Stimulated activated CD8-positive, alpha-beta memory T cell treated with anti-CD3 and anti-CD28 coated beads, Interleukin-7, amount 100 ng/mL, for 24 hours (primary cell): ENCODE data around the gene PAAF1.
"Not testable (repeated sequence)": the region's sequence is repeated elsewhere in the genome, so short reads cannot be mapped to it uniquely, and the experiment has no call there.

Source experiments
- DNase-seq: peaks from one replicate; pipeline ENCODE4 v3.0.0-alpha.2; 2020; ENCODE audit warnings: low read depth

The PAAF1 gene

GRCh38 chr11:73883856-73884255 is 7.1 kb downstream of the PAAF1 start:
- no peak for DNase-seq

- no peak for DNase-seq
These were observed 11.4 kb downstream of the PAAF1 start for GRCh38 chr11:73888244-73888643.

- DNase-seq, result no peak
These were observed 12.2 kb downstream of the PAAF1 start for GRCh38 chr11:73889019-73889418.

- no peak for DNase-seq
These were observed 12.7 kb downstream of the PAAF1 start for GRCh38 chr11:73889536-73889935.

- DNase-seq, result no peak
These were observed 16.2 kb downstream of the PAAF1 start for GRCh38 chr11:73893041-73893440.

- no peak for DNase-seq
These were observed 18.0 kb downstream of the PAAF1 start for GRCh38 chr11:73894725-73895335.

- no peak for DNase-seq
These were observed 25.5 kb downstream of the PAAF1 start for GRCh38 chr11:73902303-73902702.

- no peak for DNase-seq
These were observed 30.4 kb downstream of the PAAF1 start for GRCh38 chr11:73907191-73907590.

- DNase-seq, result no peak
These were observed 35.2 kb downstream of the PAAF1 start for GRCh38 chr11:73912026-73912425.

GRCh38 chr11:73913472-73913871 is 36.7 kb downstream of the PAAF1 start:
- no peak for DNase-seq

- DNase-seq, result no peak
These were observed 37.5 kb downstream of the PAAF1 start for GRCh38 chr11:73914284-73914683.

- DNase-seq, result no peak
These were observed 39.6 kb downstream of the PAAF1 start for GRCh38 chr11:73916435-73916834.

- DNase-seq, result no peak
These were observed 44.4 kb downstream of the PAAF1 start for GRCh38 chr11:73921180-73921579.

GRCh38 chr11:73929388-73929787 is 52.6 kb downstream of the PAAF1 start:
- DNase-seq, result no peak

- DNase-seq, result no peak
These were observed 54.3 kb downstream of the PAAF1 start for GRCh38 chr11:73931039-73931645.

GRCh38 chr11:73931951-73932350 is 55.2 kb downstream of the PAAF1 start:
- no peak for DNase-seq

GRCh38 chr11:73932781-73933180 is 56.0 kb downstream of the PAAF1 start:
- DNase-seq, result no peak

GRCh38 chr11:73936047-73936446 is 59.2 kb downstream of the PAAF1 start:
- DNase-seq, result not testable (repeated sequence)

- DNase-seq, result no peak
These were observed 62.3 kb downstream of the PAAF1 start for GRCh38 chr11:73939096-73939495.

- no peak for DNase-seq
These were observed 64.2 kb downstream of the PAAF1 start for GRCh38 chr11:73940801-73941570.

- DNase-seq, result no peak
These were observed 65.2 kb downstream of the PAAF1 start for GRCh38 chr11:73942010-73942409.

GRCh38 chr11:73944085-73944484 is 67.3 kb downstream of the PAAF1 start:
- DNase-seq, result no peak

- DNase-seq, result no peak
These were observed 68.1 kb downstream of the PAAF1 start for GRCh38 chr11:73944901-73945300.
